ENCODE results near the gene C22orf31.
A peak's percentile ranks its signal among the peaks of the same experiment; 100 is the strongest.
"Not testable (repeated sequence)": the region's sequence is repeated elsewhere in the genome, so short reads cannot be mapped to it uniquely, and the experiment has no call there.

C22orf31 gene

GRCh38 chr22:29044657-29045176, 16.9 kb downstream of the C22orf31 start:
- H3K4me3 ChIP-seq (ENCODE audit: low read length): no peak overlapping the region
- DNase-seq (ENCODE audit: low read depth): peak; percentile 44
- no peak for TF ChIP-seq CTCF (IDR thresholded peaks at IDR 0.05; ENCODE audit: insufficient read depth, low read depth, low read length, missing control alignments)

GRCh38 chr22:29043906-29044575, 17.6 kb downstream of the C22orf31 start:
- TF ChIP-seq CTCF (IDR thresholded peaks at IDR 0.05; ENCODE audit: insufficient read depth, low read depth, low read length, missing control alignments): no peak
- H3K4me3 ChIP-seq (ENCODE audit: low read length): no peak overlapping the region

GRCh38 chr22:29041408-29041807, 20.2 kb downstream of the C22orf31 start:
- no peak overlapping the region for H3K4me3 ChIP-seq (ENCODE audit: low read length)
- DNase-seq (ENCODE audit: low read depth): no peak
- no peak for TF ChIP-seq CTCF (IDR thresholded peaks at IDR 0.05; ENCODE audit: insufficient read depth, low read depth, low read length, missing control alignments)

More at GRCh38 chr22:29043906-29044575, 17.6 kb downstream of the C22orf31 start:
- DNase-seq (ENCODE audit: low read depth): peak; percentile 20

- H3K4me3 ChIP-seq (ENCODE audit: low read length): no peak overlapping the region
- TF ChIP-seq CTCF (IDR thresholded peaks at IDR 0.05; ENCODE audit: insufficient read depth, low read depth, low read length, missing control alignments): peak; percentile 99
- DNase-seq (ENCODE audit: low read depth): peak; percentile 77
Measured at GRCh38 chr22:29040385-29041275, 21.0 kb downstream of the C22orf31 start.

- H3K4me3 ChIP-seq (ENCODE audit: low read length); DNase-seq (ENCODE audit: low read depth): not testable (repeated sequence)
Measured at GRCh38 chr22:29039684-29040083, 21.9 kb downstream of the C22orf31 start.

- no peak for DNase-seq (ENCODE audit: low read depth)
- no peak overlapping the region for H3K4me3 ChIP-seq (ENCODE audit: low read length)
- no peak for TF ChIP-seq CTCF (IDR thresholded peaks at IDR 0.05; ENCODE audit: insufficient read depth, low read depth, low read length, missing control alignments)
Measured at GRCh38 chr22:29039148-29039547, 22.5 kb downstream of the C22orf31 start.

GRCh38 chr22:29037340-29037932, 24.2 kb downstream of the C22orf31 start:
- TF ChIP-seq CTCF (IDR thresholded peaks at IDR 0.05; ENCODE audit: insufficient read depth, low read depth, low read length, missing control alignments): no peak
- no peak overlapping the region for H3K4me3 ChIP-seq (ENCODE audit: low read length)
- DNase-seq (ENCODE audit: low read depth): no peak
